Measurements from ENCODE around the gene RASGRF2.

GRCh38 chr5:80958616-80959015 lies 1.5 kb upstream of the RASGRF2 start:
- TF ChIP-seq EZH2 (IDR thresholded peaks at IDR 0.05; ENCODE audit: insufficient read depth, poor library complexity, severe bottlenecking) (no peak), EZH2phosphoT487 (IDR thresholded peaks at IDR 0.05; ENCODE audit: insufficient read depth, low read depth) (no peak)

Measured in GM23248 (cell line).